Measurements from ENCODE around the gene NELFCD. TPM values are rescaled to one million over a fixed set of nuclear protein-coding genes. Genes with fewer than 3 reads are reported as not detected.

Gene NELFCD
- total RNA-seq, 1 donor from 2014 or later, result 70.4 TPM

GRCh38 chr20:59000326-59000725, 19.3 kb downstream of the NELFCD start:
- DNase-seq (ENCODE audit: low read depth), result no peak
- no peak overlapping the region for H3K4me2 ChIP-seq (ENCODE audit: low read length)
- peaks cover 26% of the 10 kb centered on the region for H4K20me1 ChIP-seq (ENCODE audit: insufficient read depth, low read length)
- H3K4me1 ChIP-seq (ENCODE audit: insufficient read depth, low read length), result peaks cover 3% of the 10 kb centered on the region
- Mint-ChIP-seq H3K4me1 (ENCODE audit: low read depth, unreplicated experiment) (peaks cover 15% of the 10 kb centered on the region), H3K27me3 (ENCODE audit: low read depth, unreplicated experiment) (no peaks in the 10 kb centered on the region), H3K27ac (ENCODE audit: unreplicated experiment) (no peak overlapping the region), H3K4me3 (ENCODE audit: unreplicated experiment) (no peak overlapping the region), H3K36me3 (ENCODE audit: low read depth, unreplicated experiment) (peaks cover 30% of the 10 kb centered on the region), H3K9me3 (ENCODE audit: unreplicated experiment) (no peaks in the 10 kb centered on the region)
- H3K27me3 ChIP-seq (ENCODE audit: insufficient read depth, low read length), result no peaks in the 10 kb centered on the region
- TF ChIP-seq CTCF (IDR thresholded peaks at IDR 0.05; ENCODE audit: insufficient read depth, low read depth, low read length) (no peak), EZH2 (IDR thresholded peaks at IDR 0.05; ENCODE audit: insufficient read depth, low read length) (no peak)
- H2AFZ ChIP-seq (ENCODE audit: low read depth, low read length), result no peak overlapping the region
- H3K36me3 ChIP-seq (ENCODE audit: insufficient read depth, low read length), result peaks cover 13% of the 10 kb centered on the region
- H3K4me3 ChIP-seq (ENCODE audit: insufficient read depth, low read depth, low read length), result no peak overlapping the region
- H3K9me3 ChIP-seq (ENCODE audit: insufficient read depth, low read depth, low read length), result no peaks in the 10 kb centered on the region
- H3K79me2 ChIP-seq (ENCODE audit: insufficient read depth, low read length), result peaks cover 13% of the 10 kb centered on the region
- H3K27ac ChIP-seq (ENCODE audit: low read depth, low read length), result no peak overlapping the region
- FAIRE-seq, result no peak
- H3K9ac ChIP-seq (ENCODE audit: low read length), result no peak overlapping the region

GRCh38 chr20:59001068-59001448, 20.0 kb downstream of the NELFCD start:
- no peak for TF ChIP-seq CTCF (IDR thresholded peaks at IDR 0.05; ENCODE audit: insufficient read depth, low read depth, low read length)
- no peak for TF ChIP-seq EZH2 (IDR thresholded peaks at IDR 0.05; ENCODE audit: insufficient read depth, low read length)
- no peaks in the 10 kb centered on the region for H3K27me3 Mint-ChIP-seq (ENCODE audit: low read depth, unreplicated experiment)
- no peak overlapping the region for H3K27ac ChIP-seq (ENCODE audit: low read depth, low read length)
- no peak overlapping the region for H3K4me2 ChIP-seq (ENCODE audit: low read length)
- H2AFZ ChIP-seq (ENCODE audit: low read depth, low read length), result no peak overlapping the region
- FAIRE-seq (no peak), DNase-seq (ENCODE audit: low read depth) (no peak)
- H3K4me1 Mint-ChIP-seq (ENCODE audit: low read depth, unreplicated experiment), result peaks cover 10% of the 10 kb centered on the region
- H3K36me3 Mint-ChIP-seq (ENCODE audit: low read depth, unreplicated experiment), result peaks cover 30% of the 10 kb centered on the region
- H3K27ac Mint-ChIP-seq (ENCODE audit: unreplicated experiment), result no peak overlapping the region
- H3K4me3 Mint-ChIP-seq (ENCODE audit: unreplicated experiment), result no peak overlapping the region
- peaks cover 10% of the 10 kb centered on the region for H3K4me1 ChIP-seq (ENCODE audit: insufficient read depth, low read length)
- no peak overlapping the region for H3K9ac ChIP-seq (ENCODE audit: low read length)
- H3K9me3 Mint-ChIP-seq (ENCODE audit: unreplicated experiment), result no peaks in the 10 kb centered on the region
- H3K27me3 ChIP-seq (ENCODE audit: insufficient read depth, low read length), result no peaks in the 10 kb centered on the region
- peaks cover 20% of the 10 kb centered on the region for H3K79me2 ChIP-seq (ENCODE audit: insufficient read depth, low read length)
- peaks cover 28% of the 10 kb centered on the region for H4K20me1 ChIP-seq (ENCODE audit: insufficient read depth, low read length)
- H3K36me3 ChIP-seq (ENCODE audit: insufficient read depth, low read length), result peaks cover 11% of the 10 kb centered on the region
- no peaks in the 10 kb centered on the region for H3K9me3 ChIP-seq (ENCODE audit: insufficient read depth, low read depth, low read length)
- H3K4me3 ChIP-seq (ENCODE audit: insufficient read depth, low read depth, low read length), result no peak overlapping the region

GRCh38 chr20:59001449-59002171, 20.6 kb downstream of the NELFCD start:
- H3K36me3 Mint-ChIP-seq (ENCODE audit: low read depth, unreplicated experiment), result peaks cover 30% of the 10 kb centered on the region
- TF ChIP-seq CTCF (IDR thresholded peaks at IDR 0.05; ENCODE audit: insufficient read depth, low read depth, low read length), result no peak
- no peak for TF ChIP-seq EZH2 (IDR thresholded peaks at IDR 0.05; ENCODE audit: insufficient read depth, low read length)
- Histone ChIP-seq H3K27ac (ENCODE audit: low read depth, low read length) (no peak overlapping the region), H3K4me3 (ENCODE audit: insufficient read depth, low read depth, low read length) (no peak overlapping the region), H3K27me3 (ENCODE audit: insufficient read depth, low read length) (no peaks in the 10 kb centered on the region), H3K4me2 (ENCODE audit: low read length) (no peak overlapping the region), H3K4me1 (ENCODE audit: insufficient read depth, low read length) (peaks cover 16% of the 10 kb centered on the region), H2AFZ (ENCODE audit: low read depth, low read length) (no peak overlapping the region), H3K79me2 (ENCODE audit: insufficient read depth, low read length) (peaks cover 26% of the 10 kb centered on the region), H3K9ac (ENCODE audit: low read length) (no peak overlapping the region), H3K9me3 (ENCODE audit: insufficient read depth, low read depth, low read length) (no peaks in the 10 kb centered on the region), H4K20me1 (ENCODE audit: insufficient read depth, low read length) (peaks cover 28% of the 10 kb centered on the region), H3K36me3 (ENCODE audit: insufficient read depth, low read length) (peaks cover 11% of the 10 kb centered on the region)
- H3K27ac Mint-ChIP-seq (ENCODE audit: unreplicated experiment), result no peak overlapping the region
- no peaks in the 10 kb centered on the region for H3K9me3 Mint-ChIP-seq (ENCODE audit: unreplicated experiment)
- DNase-seq (ENCODE audit: low read depth) (no peak), FAIRE-seq (no peak)
- peaks cover 10% of the 10 kb centered on the region for H3K4me1 Mint-ChIP-seq (ENCODE audit: low read depth, unreplicated experiment)
- H3K27me3 Mint-ChIP-seq (ENCODE audit: low read depth, unreplicated experiment), result no peaks in the 10 kb centered on the region
- no peak overlapping the region for H3K4me3 Mint-ChIP-seq (ENCODE audit: unreplicated experiment)

Measured in astrocyte (in vitro differentiated cells and primary cell).